Endodermal cell (in vitro differentiated cells): ENCODE measurements around the gene RAB7A. TPM values are rescaled to one million over a fixed set of nuclear protein-coding genes. Genes with fewer than 3 reads are reported as not detected.

Experiments
- DNase-seq: peaks from one replicate; pipeline ENCODE4 v3.0.0-alpha.2; 2017
- H3K27ac ChIP-seq: 2 replicates; pipeline ENCODE4 v1.5.1; 2013; ENCODE audit warnings: mild to moderate bottlenecking, low read depth, low read length, moderate library complexity
- H3K27me3 ChIP-seq: 2 replicates; pipeline ENCODE4 v1.6.1; 2013; ENCODE audit warnings: mild to moderate bottlenecking, low read length, moderate library complexity; ENCODE audit not compliant: insufficient read depth, control insufficient read depth, poor library complexity, severe bottlenecking
- H3K36me3 ChIP-seq: 2 replicates; pipeline ENCODE4 v1.7.0; 2013; ENCODE audit warnings: mild to moderate bottlenecking, low read length, moderate library complexity; ENCODE audit not compliant: control insufficient read depth, insufficient read depth
- H3K4me1 ChIP-seq: one replicate; pipeline ENCODE4 v1.7.0; 2013; ENCODE audit warnings: low read length; ENCODE audit not compliant: control insufficient read depth, insufficient read depth
- H3K4me3 ChIP-seq: 2 replicates; pipeline ENCODE4 v1.5.1; 2013; ENCODE audit warnings: mild to moderate bottlenecking, low read length, moderate library complexity
- H3K9ac ChIP-seq: 2 replicates; pipeline ENCODE4 v1.6.1; 2013; ENCODE audit warnings: mild to moderate bottlenecking, low read length, moderate library complexity; ENCODE audit not compliant: poor library complexity, severe bottlenecking; ENCODE audit errors: extremely low read depth
- H3K9me3 ChIP-seq: 2 replicates; pipeline ENCODE4 v1.6.1; 2013; ENCODE audit warnings: mild to moderate bottlenecking, low read length, moderate library complexity; ENCODE audit not compliant: control insufficient read depth
- H3K27ac Mint-ChIP-seq: 2 replicates; pipeline ENCODE4 v1.8.0; 2020; ENCODE audit warnings: mixed read lengths
- H3K27me3 Mint-ChIP-seq: 2 replicates; pipeline ENCODE4 v1.8.0; 2021; ENCODE audit warnings: mild to moderate bottlenecking, mixed read lengths; ENCODE audit not compliant: insufficient read depth
- H3K36me3 Mint-ChIP-seq: 2 replicates; pipeline ENCODE4 v1.8.0; 2020; ENCODE audit warnings: low read depth, mixed read lengths
- H3K4me1 Mint-ChIP-seq: 2 replicates; pipeline ENCODE4 v1.8.0; 2020; ENCODE audit warnings: mixed read lengths
- H3K4me3 Mint-ChIP-seq: 2 replicates; pipeline ENCODE4 v1.8.0; 2020; ENCODE audit warnings: mild to moderate bottlenecking, moderate library complexity, mixed read lengths
- H3K9me3 Mint-ChIP-seq: 2 replicates; pipeline ENCODE4 v1.8.0; 2020; ENCODE audit warnings: mild to moderate bottlenecking, mixed read lengths
- CTCF ChIP-seq: fragments of 200-600 bp; sonication (generic); conservative IDR thresholded peaks from 2 replicates; pipeline ENCODE4 v1.5.0; 2021; ENCODE audit warnings: antibody characterized with exemption, mild to moderate bottlenecking
- WGBS, 2 experiments: methylation state at CpG; one replicate each; pipeline versions ENCODE4 v1.1.5 to v1.1.7; 2013; ENCODE audit warnings: missing lambda C conversion rate in 2 of 2, mixed read lengths in 1 of 2; ENCODE audit not compliant: insufficient coverage in 1 of 2, insufficient read length in 1 of 2; 5-methylcytosine and 5-hydroxymethylcytosine counted together
- total RNA-seq, 2 donors: library from RNA; stranded (reverse); fragmentation: NEBNext Ultra II Directional in 1 of 2; extraction: Animal tissue kit (Norgen Biotek cat#: 25700) in 1 of 2; gene quantifications; 2 replicates in 1 of 2; 3 replicates in 1 of 2; pipeline ENCODE4 v1.2.1, GENCODE V29; 2021

The RAB7A gene
- total RNA-seq, 2 donors from 2014 or later = 166 to 194 TPM

- 70 to 95% methylated on average over 9 to 11 of the region's 11 CpGs for WGBS, 2 experiments
- H3K27ac ChIP-seq = no peak overlapping the region
Observed at GRCh38 chr3:128684986-128685726, 40.8 kb upstream of the RAB7A start.

GRCh38 chr3:128686465-128686864 lies 39.5 kb upstream of the RAB7A start:
- Mint-ChIP-seq H3K27ac (no peak overlapping the region), H3K27me3 (peaks cover 2% of the 10 kb centered on the region), H3K9me3 (no peaks in the 10 kb centered on the region), H3K4me1 (peaks cover 1% of the 10 kb centered on the region), H3K4me3 (no peak overlapping the region), H3K36me3 (no peaks in the 10 kb centered on the region)
- H3K9ac ChIP-seq = no peak overlapping the region
- H3K27ac ChIP-seq = no peak overlapping the region
- 94 to 97% methylated on average over 5 to 8 of the region's 8 CpGs for WGBS, 2 experiments
- H3K9me3 ChIP-seq = no peaks in the 10 kb centered on the region
- no peak for DNase-seq
- no peak for TF ChIP-seq CTCF
- no peaks in the 10 kb centered on the region for H3K27me3 ChIP-seq
- no peaks in the 10 kb centered on the region for H3K4me1 ChIP-seq
- H3K36me3 ChIP-seq = no peaks in the 10 kb centered on the region
- no peak overlapping the region for H3K4me3 ChIP-seq

More at GRCh38 chr3:128684986-128685726, 40.8 kb upstream of the RAB7A start:
- Histone ChIP-seq H3K4me3 (no peak overlapping the region), H3K4me1 (no peaks in the 10 kb centered on the region), H3K36me3 (no peaks in the 10 kb centered on the region), H3K9me3 (no peaks in the 10 kb centered on the region), H3K27me3 (no peaks in the 10 kb centered on the region), H3K9ac (no peak overlapping the region)
- H3K4me1 Mint-ChIP-seq = peaks cover 4% of the 10 kb centered on the region
- H3K4me3 Mint-ChIP-seq = no peak overlapping the region
- H3K9me3 Mint-ChIP-seq = no peaks in the 10 kb centered on the region
- no peaks in the 10 kb centered on the region for H3K36me3 Mint-ChIP-seq
- DNase-seq = no peak
- H3K27ac Mint-ChIP-seq = no peak overlapping the region
- TF ChIP-seq CTCF = no peak
- peaks cover 2% of the 10 kb centered on the region for H3K27me3 Mint-ChIP-seq

GRCh38 chr3:128689060-128689459 lies 36.9 kb upstream of the RAB7A start:
- Mint-ChIP-seq H3K27me3 (peaks cover 2% of the 10 kb centered on the region), H3K4me3 (no peak overlapping the region), H3K4me1 (peaks cover 16% of the 10 kb centered on the region), H3K36me3 (no peaks in the 10 kb centered on the region), H3K9me3 (no peaks in the 10 kb centered on the region), H3K27ac (no peak overlapping the region)
- Histone ChIP-seq H3K27me3 (no peaks in the 10 kb centered on the region), H3K9ac (no peak overlapping the region), H3K9me3 (no peaks in the 10 kb centered on the region), H3K4me3 (no peak overlapping the region), H3K27ac (no peak overlapping the region), H3K36me3 (no peaks in the 10 kb centered on the region), H3K4me1 (peaks cover 12% of the 10 kb centered on the region)
- WGBS, 2 experiments = 98% methylated on average over 4 to 5 of the region's 5 CpGs
- TF ChIP-seq CTCF = no peak
- no peak for DNase-seq
